ENCODE data around the gene PCDH8.

PCDH8 gene

GRCh38 chr13:52794589-52794988, 53.9 kb downstream of the PCDH8 start:
- H3K27ac Mint-ChIP-seq, result no peak overlapping the region
- no peak overlapping the region for H3K4me3 Mint-ChIP-seq
- H3K9me3 Mint-ChIP-seq, result no peaks in the 10 kb centered on the region
- peaks cover 14% of the 10 kb centered on the region for H3K27me3 Mint-ChIP-seq (ENCODE audit: low read depth)
- no peaks in the 10 kb centered on the region for H3K36me3 Mint-ChIP-seq (ENCODE audit: low read depth)
- no peak for TF ChIP-seq CTCF (IDR thresholded peaks at IDR 0.05; ENCODE audit: unreplicated experiment in 3 of 3)
- H3K4me1 Mint-ChIP-seq, result no peaks in the 10 kb centered on the region

- TF ChIP-seq CTCF (IDR thresholded peaks at IDR 0.05; ENCODE audit: unreplicated experiment in 3 of 3), result no peak
- Mint-ChIP-seq H3K27ac (no peak overlapping the region), H3K9me3 (no peaks in the 10 kb centered on the region)
Measured at GRCh38 chr13:52793515-52794061, 54.9 kb downstream of the PCDH8 start.

More at GRCh38 chr13:52793515-52794061, 54.9 kb downstream of the PCDH8 start:
- no peaks in the 10 kb centered on the region for H3K36me3 Mint-ChIP-seq (ENCODE audit: low read depth)
- no peaks in the 10 kb centered on the region for H3K4me1 Mint-ChIP-seq
- H3K27me3 Mint-ChIP-seq (ENCODE audit: low read depth), result peaks cover 14% of the 10 kb centered on the region
- no peak overlapping the region for H3K4me3 Mint-ChIP-seq

Measured in nephron (organoid).